SK-N-SH treated with all-trans-retinoic acid at 6 μM for 48 hours (cell line): ENCODE measurements around the gene TCERG1L.
"Not testable (repeated sequence)": the region's sequence is repeated elsewhere in the genome, so short reads cannot be mapped to it uniquely, and the experiment has no call there.

Experiments used
- ATAC-seq: fragments of 200-7000 bp; cut with Tn5 transposase; 3 replicates; pipeline ENCODE4 v1.9.1; 2020; ENCODE audit warnings: mild to moderate bottlenecking, moderate library complexity
- ARNTL ChIP-seq: fragments of 450-650 bp; formaldehyde crosslinking; IDR thresholded peaks from 2 replicates; pipeline ENCODE4 v1.5.0; 2020; ENCODE audit warnings: low read depth, mild to moderate bottlenecking, moderate library complexity, borderline replicate concordance
- BACH2 ChIP-seq: fragments of 250-450 bp; sonication (Bioruptor Pico); IDR thresholded peaks from 2 replicates; pipeline ENCODE4 v1.9.0; 2021; ENCODE audit warnings: mild to moderate bottlenecking, borderline replicate concordance
- CSDC2 ChIP-seq: fragments of 250-450 bp; sonication (Bioruptor Pico); IDR thresholded peaks from 2 replicates; pipeline ENCODE4 v1.5.0; 2020; ENCODE audit warnings: mild to moderate bottlenecking, moderate library complexity
- ESRRG ChIP-seq: fragments of 250-450 bp; sonication (Bioruptor Pico); IDR thresholded peaks from 2 replicates; pipeline ENCODE4 v1.6.1; 2021; ENCODE audit warnings: mild to moderate bottlenecking
- GLIS3 ChIP-seq: fragments of 250-450 bp; sonication (Bioruptor Pico); IDR thresholded peaks from 2 replicates; pipeline ENCODE4 v1.5.0; 2020; ENCODE audit warnings: mild to moderate bottlenecking, moderate library complexity
- ISL1 ChIP-seq: fragments of 250-450 bp; sonication (Bioruptor Pico); IDR thresholded peaks from 2 replicates; pipeline ENCODE4 v2.1.2; 2022; ENCODE audit warnings: mild to moderate bottlenecking, moderate library complexity
- PATZ1 ChIP-seq: fragments of 250-450 bp; sonication (Bioruptor Pico); IDR thresholded peaks from 2 replicates; pipeline ENCODE4 v1.8.0; 2020; ENCODE audit warnings: mild to moderate bottlenecking, moderate library complexity, borderline replicate concordance
- POU6F1 ChIP-seq: fragments of 250-450 bp; sonication (Bioruptor Pico); IDR thresholded peaks from 2 replicates; pipeline ENCODE4 v1.8.0; 2021; ENCODE audit warnings: low read depth, mild to moderate bottlenecking, moderate library complexity, borderline replicate concordance
- PPARA ChIP-seq: fragments of 250-450 bp; sonication (Bioruptor Pico); IDR thresholded peaks from 2 replicates; pipeline ENCODE4 v1.5.0; 2020; ENCODE audit warnings: mild to moderate bottlenecking, borderline replicate concordance
- RARB ChIP-seq: fragments of 250-450 bp; sonication (Bioruptor Pico); IDR thresholded peaks from 2 replicates; pipeline ENCODE4 v1.8.0; 2021; ENCODE audit warnings: mild to moderate bottlenecking, moderate library complexity
- SNAI2 ChIP-seq: fragments of 250-450 bp; sonication (Bioruptor Pico); IDR thresholded peaks from 2 replicates; pipeline ENCODE4 v1.5.0; 2020; ENCODE audit warnings: mild to moderate bottlenecking, moderate library complexity
- TCF4 ChIP-seq: fragments of 250-450 bp; sonication (Bioruptor Pico); IDR thresholded peaks from 2 replicates; pipeline ENCODE4 v1.8.0; 2021; ENCODE audit warnings: mild to moderate bottlenecking, moderate library complexity, borderline replicate concordance
- TOX ChIP-seq: fragments of 250-450 bp; sonication (Bioruptor Pico); IDR thresholded peaks from 2 replicates; pipeline ENCODE4 v1.8.0; 2021; ENCODE audit warnings: mild to moderate bottlenecking, moderate library complexity, borderline replicate concordance
- TSHZ2 ChIP-seq: fragments of 250-450 bp; sonication (Bioruptor Pico); IDR thresholded peaks from 2 replicates; pipeline ENCODE4 v1.5.0; 2020; ENCODE audit warnings: mild to moderate bottlenecking, moderate library complexity
- ZC3H10 ChIP-seq: fragments of 250-450 bp; sonication (Bioruptor Pico); IDR thresholded peaks from 2 replicates; pipeline ENCODE4 v1.5.1; 2021; ENCODE audit warnings: mild to moderate bottlenecking, moderate library complexity
- ZFP3 ChIP-seq: fragments of 250-450 bp; sonication (Bioruptor Pico); IDR thresholded peaks from 2 replicates; pipeline ENCODE4 v1.5.0; 2020; ENCODE audit warnings: mild to moderate bottlenecking, moderate library complexity
- ZFP30 ChIP-seq: fragments of 450-650 bp; formaldehyde crosslinking; IDR thresholded peaks from 2 replicates; pipeline ENCODE4 v1.5.0; 2022; ENCODE audit warnings: mild to moderate bottlenecking, moderate library complexity
- ZNF565 ChIP-seq: fragments of 450-650 bp; formaldehyde crosslinking; conservative IDR thresholded peaks from 2 replicates; pipeline ENCODE4 v1.5.0; 2020; ENCODE audit warnings: low read depth, mild to moderate bottlenecking, moderate library complexity
- ZNF70 ChIP-seq: fragments of 450-650 bp; formaldehyde crosslinking; IDR thresholded peaks from 2 replicates; pipeline ENCODE4 v1.5.0; 2020; ENCODE audit warnings: mild to moderate bottlenecking, moderate library complexity
- ZNF8 ChIP-seq: fragments of 450-650 bp; formaldehyde crosslinking; IDR thresholded peaks from 2 replicates; pipeline ENCODE4 v1.5.0; 2020; ENCODE audit warnings: mild to moderate bottlenecking, moderate library complexity
- TF ChIP-seq, protein P1 (sequence below): fragments of 250-450 bp; sonication (Bioruptor Pico); IDR thresholded peaks from 2 replicates; pipeline ENCODE4 v1.5.1; 2021; ENCODE audit warnings: mild to moderate bottlenecking, moderate library complexity
- TF ChIP-seq, protein P2 (sequence below): fragments of 250-450 bp; sonication (Bioruptor Pico); IDR thresholded peaks from 2 replicates; pipeline ENCODE4 v1.5.1; 2020; ENCODE audit warnings: low read depth, mild to moderate bottlenecking, moderate library complexity

TCERG1L gene

GRCh38 chr10:131155218-131155875 lies 156.2 kb downstream of the TCERG1L start:
- TF ChIP-seq POU6F1 (no peak), ZFP30 (CRISPR knock-in tag) (no peak), ISL1 (CRISPR knock-in tag) (no peak), TOX (CRISPR knock-in tag) (no peak), GLIS3 (CRISPR knock-in tag) (no peak), ZNF70 (CRISPR knock-in tag) (no peak), TSHZ2 (no peak), TCF4 (CRISPR knock-in tag) (no peak), ZNF8 (CRISPR knock-in tag) (no peak), SNAI2 (CRISPR knock-in tag) (no peak), BACH2 (CRISPR knock-in tag) (no peak), ESRRG (no peak), PPARA (CRISPR knock-in tag) (no peak), PATZ1 (no peak), CSDC2 (CRISPR knock-in tag) (no peak), ZC3H10 (no peak), ZNF565 (CRISPR knock-in tag) (no peak), RARB (CRISPR knock-in tag) (no peak)
- TF ChIP-seq, protein P1, sequence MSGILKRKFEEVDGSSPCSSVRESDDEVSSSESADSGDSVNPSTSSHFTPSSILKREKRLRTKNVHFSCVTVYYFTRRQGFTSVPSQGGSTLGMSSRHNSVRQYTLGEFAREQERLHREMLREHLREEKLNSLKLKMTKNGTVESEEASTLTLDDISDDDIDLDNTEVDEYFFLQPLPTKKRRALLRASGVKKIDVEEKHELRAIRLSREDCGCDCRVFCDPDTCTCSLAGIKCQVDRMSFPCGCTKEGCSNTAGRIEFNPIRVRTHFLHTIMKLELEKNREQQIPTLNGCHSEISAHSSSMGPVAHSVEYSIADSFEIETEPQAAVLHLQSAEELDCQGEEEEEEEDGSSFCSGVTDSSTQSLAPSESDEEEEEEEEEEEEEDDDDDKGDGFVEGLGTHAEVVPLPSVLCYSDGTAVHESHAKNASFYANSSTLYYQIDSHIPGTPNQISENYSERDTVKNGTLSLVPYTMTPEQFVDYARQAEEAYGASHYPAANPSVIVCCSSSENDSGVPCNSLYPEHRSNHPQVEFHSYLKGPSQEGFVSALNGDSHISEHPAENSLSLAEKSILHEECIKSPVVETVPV (CRISPR knock-in tag): no peak
- TF ChIP-seq, protein P2, sequence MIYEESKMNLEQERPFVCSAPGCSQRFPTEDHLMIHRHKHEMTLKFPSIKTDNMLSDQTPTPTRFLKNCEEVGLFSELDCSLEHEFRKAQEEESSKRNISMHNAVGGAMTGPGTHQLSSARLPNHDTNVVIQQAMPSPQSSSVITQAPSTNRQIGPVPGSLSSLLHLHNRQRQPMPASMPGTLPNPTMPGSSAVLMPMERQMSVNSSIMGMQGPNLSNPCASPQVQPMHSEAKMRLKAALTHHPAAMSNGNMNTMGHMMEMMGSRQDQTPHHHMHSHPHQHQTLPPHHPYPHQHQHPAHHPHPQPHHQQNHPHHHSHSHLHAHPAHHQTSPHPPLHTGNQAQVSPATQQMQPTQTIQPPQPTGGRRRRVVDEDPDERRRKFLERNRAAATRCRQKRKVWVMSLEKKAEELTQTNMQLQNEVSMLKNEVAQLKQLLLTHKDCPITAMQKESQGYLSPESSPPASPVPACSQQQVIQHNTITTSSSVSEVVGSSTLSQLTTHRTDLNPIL (CRISPR knock-in tag): no peak
- ATAC-seq: no peak

DNA sequence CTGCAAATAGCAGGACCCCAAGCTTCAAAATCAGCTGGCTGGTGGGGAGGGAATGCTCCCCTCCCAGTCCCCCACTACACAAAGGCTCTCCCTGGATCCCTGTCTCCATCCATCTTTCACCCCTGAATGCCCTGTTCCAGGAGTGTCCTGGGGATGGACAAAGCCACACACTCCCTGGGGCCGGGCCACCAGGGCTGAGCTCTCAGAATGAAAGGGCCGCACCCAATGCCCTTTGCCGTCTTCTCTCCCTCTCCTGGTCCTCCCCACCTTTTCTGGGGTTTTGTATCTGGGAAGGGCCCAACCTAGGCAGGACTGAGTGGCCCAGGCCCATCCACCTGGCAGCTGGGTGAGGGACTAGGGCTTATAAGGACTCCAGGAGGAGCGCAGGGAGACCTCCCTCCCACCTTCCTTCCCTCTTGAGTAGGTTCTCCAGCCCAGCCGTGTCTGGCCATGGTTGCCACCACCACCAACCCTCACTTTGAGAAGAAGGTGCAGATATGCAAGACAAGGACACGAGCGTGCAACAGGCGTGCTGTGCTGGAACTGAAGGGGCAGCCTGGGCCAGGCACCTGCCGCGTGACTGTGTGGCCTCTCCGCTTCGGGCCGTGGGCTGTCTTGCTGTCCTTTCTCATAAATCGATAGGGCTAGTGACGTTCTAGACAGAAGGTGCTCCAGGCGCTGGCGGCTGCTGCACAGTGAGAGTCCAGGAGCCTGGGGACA lies 157.1 kb downstream of the TCERG1L start:
- ATAC-seq: no peak
- no peak for TF ChIP-seq ARNTL (CRISPR knock-in tag)
- no peak for TF ChIP-seq BACH2 (CRISPR knock-in tag)
- TF ChIP-seq ZFP3 (CRISPR knock-in tag): no peak
- TF ChIP-seq TOX (CRISPR knock-in tag): no peak
- TF ChIP-seq ISL1 (CRISPR knock-in tag): no peak
- no peak for TF ChIP-seq ZC3H10
- no peak for TF ChIP-seq GLIS3 (CRISPR knock-in tag)
- TF ChIP-seq, all 23 proteins: peak for 0

DNA sequence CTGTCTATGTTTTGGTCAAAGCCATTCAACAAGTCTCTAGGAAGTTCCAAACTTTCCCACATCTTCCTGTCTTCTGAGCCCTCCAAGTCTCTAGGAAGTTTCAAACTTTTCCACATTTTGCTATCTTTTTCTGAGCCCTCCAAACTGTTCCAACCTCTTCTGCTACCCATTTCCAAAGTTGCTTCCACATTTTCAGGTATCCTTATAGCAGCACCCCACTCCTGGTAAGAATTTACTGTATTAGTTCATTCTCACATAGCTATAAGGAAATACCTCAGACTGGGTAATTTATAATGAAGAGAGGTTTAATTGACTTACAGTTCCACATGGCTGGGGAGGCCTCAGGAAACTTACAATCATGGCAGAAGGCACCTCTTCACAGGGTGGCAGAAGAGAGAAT lies 159.1 kb downstream of the TCERG1L start:
- not testable (repeated sequence) for ATAC-seq
